Fibroblast of skin of left biceps (primary cell): ENCODE measurements around the gene CNTN2.

Experiments used
- DNase-seq, 2 experiments: peaks; one replicate each; pipeline ENCODE4 v3.0.0-alpha.2; 2013; ENCODE audit warnings: low read depth in 2 of 2

The CNTN2 gene

GRCh38 chr1:205042911-205043806 is at the start of gene CNTN2:
Gene CNTN2 (plus strand): TSS chr1:205043212. CDS start chr1:205053186, 9,974 bp downstream.
- no peak for DNase-seq

- no peak for DNase-seq
Measured at GRCh38 chr1:204994086-204994862, 48.7 kb upstream of the CNTN2 start.

GRCh38 chr1:204996981-204997380 is 46.0 kb upstream of the CNTN2 start:
- DNase-seq, result no peak

GRCh38 chr1:204997591-204998355 is 45.2 kb upstream of the CNTN2 start:
- no peak for DNase-seq

GRCh38 chr1:205001162-205001561 is 41.9 kb upstream of the CNTN2 start:
- DNase-seq, result no peak

- DNase-seq, result no peak
Measured at GRCh38 chr1:205002705-205003104, 40.3 kb upstream of the CNTN2 start.

- DNase-seq, result no peak
Measured at GRCh38 chr1:205003358-205004131, 39.5 kb upstream of the CNTN2 start.

GRCh38 chr1:205004351-205004750 is 38.7 kb upstream of the CNTN2 start:
- no peak for DNase-seq

GRCh38 chr1:205008896-205009295 is 34.1 kb upstream of the CNTN2 start:
- DNase-seq, result no peak

GRCh38 chr1:205009670-205010069 is 33.3 kb upstream of the CNTN2 start:
- no peak for DNase-seq

- no peak for DNase-seq
Measured at GRCh38 chr1:205012391-205013140, 30.4 kb upstream of the CNTN2 start.

GRCh38 chr1:205013683-205014367 is 29.2 kb upstream of the CNTN2 start:
- peak in 1 of 2 experiments; percentile 4 for DNase-seq

- no peak for DNase-seq
Measured at GRCh38 chr1:205014783-205015182, 28.2 kb upstream of the CNTN2 start.

- no peak for DNase-seq
Measured at GRCh38 chr1:205015241-205015640, 27.8 kb upstream of the CNTN2 start.

- DNase-seq, result no peak
Measured at GRCh38 chr1:205016075-205016474, 26.9 kb upstream of the CNTN2 start.

- no peak for DNase-seq
Measured at GRCh38 chr1:205016584-205016983, 26.4 kb upstream of the CNTN2 start.

- DNase-seq, result no peak
Measured at GRCh38 chr1:205017001-205017400, 26.0 kb upstream of the CNTN2 start.

GRCh38 chr1:205017766-205018165 is 25.2 kb upstream of the CNTN2 start:
- no peak for DNase-seq

GRCh38 chr1:205018381-205018780 is 24.6 kb upstream of the CNTN2 start:
- no peak for DNase-seq

- DNase-seq, result no peak
Measured at GRCh38 chr1:205020466-205020865, 22.5 kb upstream of the CNTN2 start.
